DMS114 treated with DMSO at 0.1 percent for 48 hours (cell line): ENCODE data around the gene CBFB.
A peak's percentile ranks its signal among the peaks of the same experiment; 100 is the strongest.
"Not testable (repeated sequence)": the region's sequence is repeated elsewhere in the genome, so short reads cannot be mapped to it uniquely, and the experiment has no call there.

Source experiments
- DNase-seq: peaks from one replicate; lab custom pipeline; 2025; ENCODE audit not compliant: unreplicated experiment; lab: John Stamatoyannopoulos, UW

The CBFB gene

GRCh38 chr16:67028696-67029253 is at the start of gene CBFB:
TSS of gene CBFB (plus strand) at chr16:67029149. CDS start at chr16:67029408, 259 bp downstream.
- DNase-seq = peak; percentile 78

DNA sequence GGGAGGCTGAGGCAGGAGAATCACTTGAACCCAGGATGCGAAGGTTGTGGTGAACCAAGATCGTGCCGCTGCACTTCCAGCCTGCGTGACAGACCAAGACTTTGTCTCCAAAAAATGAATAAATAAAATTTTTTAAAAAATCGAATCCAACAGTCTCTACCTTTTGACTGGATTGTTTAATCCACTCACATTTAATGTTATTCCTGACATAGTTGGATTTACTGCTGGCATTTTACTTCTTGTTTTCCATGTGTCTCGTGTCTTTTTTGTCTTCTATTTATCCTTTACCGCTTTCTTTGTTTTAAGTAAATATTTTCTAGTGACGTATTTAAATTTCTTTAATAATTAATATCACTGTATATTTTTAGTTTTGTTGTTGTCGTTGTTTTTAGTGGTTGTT is 45.9 kb upstream of the CBFB start:
- DNase-seq = no peak

DNA sequence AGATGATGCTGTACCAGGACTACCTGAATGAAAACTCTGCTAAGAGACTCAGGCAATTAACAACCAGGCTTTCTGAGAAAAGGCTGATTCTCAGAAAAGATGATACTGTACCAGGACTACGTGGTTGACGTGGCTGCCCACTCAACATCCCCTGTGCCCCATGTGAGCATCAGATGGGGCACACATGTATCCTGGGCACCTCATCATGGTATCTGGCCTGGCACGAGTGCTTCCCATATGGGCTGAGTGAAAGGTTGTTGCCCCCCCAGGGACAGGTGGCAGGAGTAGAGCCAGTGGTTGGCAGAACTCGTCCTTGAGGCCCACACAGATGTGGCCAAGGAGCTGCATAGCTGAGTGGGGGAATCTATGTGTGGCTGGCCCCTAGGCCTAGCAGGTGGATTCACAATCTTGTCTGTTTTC is 44.0 kb upstream of the CBFB start:
- DNase-seq = no peak

DNA sequence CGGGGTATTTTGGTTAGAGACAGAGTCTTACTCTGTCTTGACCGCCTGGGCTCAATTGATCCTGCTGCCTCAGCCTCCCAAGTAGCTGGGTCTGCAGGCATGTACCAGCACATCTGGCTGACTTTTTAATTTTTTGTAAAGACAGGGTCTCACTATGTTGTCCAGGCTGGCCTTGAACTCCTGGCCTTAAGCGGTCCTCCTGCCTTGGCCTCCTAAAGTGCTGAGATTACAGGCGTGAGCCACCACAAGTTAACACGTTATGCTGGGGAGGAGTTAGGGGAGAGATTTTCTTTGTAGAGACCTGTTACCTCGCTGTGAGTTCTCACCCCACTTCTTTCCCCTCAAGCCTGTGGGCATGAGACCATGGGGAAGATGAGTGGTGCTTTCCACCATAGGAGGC is 42.4 kb upstream of the CBFB start:
- DNase-seq = no peak

DNA sequence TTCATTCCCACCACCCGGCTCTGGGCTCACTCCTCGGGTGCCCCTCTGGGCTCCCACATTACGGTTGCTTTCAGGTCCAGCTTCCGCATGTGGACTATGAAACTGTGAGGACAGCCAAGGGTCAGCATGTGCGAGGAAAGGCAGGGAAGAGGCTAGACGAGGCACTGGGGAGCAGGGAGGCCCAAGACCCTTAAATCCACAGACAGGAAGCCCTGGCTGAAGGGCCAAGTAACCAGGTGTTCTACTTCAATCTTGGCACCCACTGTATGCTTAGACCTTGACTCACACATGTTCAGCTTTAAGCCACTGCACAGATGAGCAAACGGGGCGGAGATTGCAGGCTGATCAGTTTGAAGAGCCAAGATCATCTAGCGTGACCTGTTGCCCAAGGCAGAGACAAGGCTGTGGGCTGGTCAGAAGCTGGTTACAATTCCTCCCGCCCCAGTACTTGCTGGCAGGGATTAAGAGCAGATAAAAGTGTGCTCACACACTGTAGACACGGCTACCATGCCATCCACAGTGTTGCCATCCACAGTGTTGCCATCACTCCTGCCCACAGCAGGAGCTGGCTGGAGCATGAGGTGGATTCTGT is 40.7 kb upstream of the CBFB start, which contains the start of gene CES4A:
TSS of gene CES4A (plus strand) at position 393 of the 592 bp plus-strand sequence. CDS start at position 577, 184 bp downstream.
- DNase-seq = no peak

DNA sequence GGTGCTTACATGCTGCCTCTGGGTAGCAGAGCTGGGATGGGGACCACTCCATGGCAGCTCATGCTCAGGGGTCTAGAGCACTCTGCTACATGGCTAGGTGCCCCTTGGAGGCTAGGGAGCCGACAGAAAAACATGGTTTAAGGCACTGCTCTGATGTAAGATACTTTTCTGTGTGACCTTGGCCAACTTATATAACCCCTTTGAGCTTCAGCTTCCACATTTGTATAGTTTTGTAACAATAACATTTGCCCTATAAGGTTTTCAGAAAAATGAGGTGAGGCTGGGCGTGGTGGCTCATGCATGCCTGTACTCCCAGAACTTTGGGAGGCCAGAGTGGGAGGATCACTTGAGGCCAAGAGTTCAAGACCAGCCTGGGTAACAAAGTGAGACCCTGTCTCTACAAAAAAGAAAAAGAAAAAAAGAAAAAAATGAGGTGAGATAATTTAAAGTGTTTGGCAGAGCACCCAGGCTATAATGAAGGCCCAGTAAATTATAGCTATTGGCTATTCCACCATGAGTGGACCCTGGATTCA is 37.3 kb upstream of the CBFB start:
- no peak for DNase-seq

GRCh38 chr16:66993558-66993957 is 35.4 kb upstream of the CBFB start:
- DNase-seq = not testable (repeated sequence)

- no peak for DNase-seq
Observed at GRCh38 chr16:66996324-66996982, 32.5 kb upstream of the CBFB start.

GRCh38 chr16:66996983-66997358 is 32.0 kb upstream of the CBFB start:
- DNase-seq = no peak

DNA sequence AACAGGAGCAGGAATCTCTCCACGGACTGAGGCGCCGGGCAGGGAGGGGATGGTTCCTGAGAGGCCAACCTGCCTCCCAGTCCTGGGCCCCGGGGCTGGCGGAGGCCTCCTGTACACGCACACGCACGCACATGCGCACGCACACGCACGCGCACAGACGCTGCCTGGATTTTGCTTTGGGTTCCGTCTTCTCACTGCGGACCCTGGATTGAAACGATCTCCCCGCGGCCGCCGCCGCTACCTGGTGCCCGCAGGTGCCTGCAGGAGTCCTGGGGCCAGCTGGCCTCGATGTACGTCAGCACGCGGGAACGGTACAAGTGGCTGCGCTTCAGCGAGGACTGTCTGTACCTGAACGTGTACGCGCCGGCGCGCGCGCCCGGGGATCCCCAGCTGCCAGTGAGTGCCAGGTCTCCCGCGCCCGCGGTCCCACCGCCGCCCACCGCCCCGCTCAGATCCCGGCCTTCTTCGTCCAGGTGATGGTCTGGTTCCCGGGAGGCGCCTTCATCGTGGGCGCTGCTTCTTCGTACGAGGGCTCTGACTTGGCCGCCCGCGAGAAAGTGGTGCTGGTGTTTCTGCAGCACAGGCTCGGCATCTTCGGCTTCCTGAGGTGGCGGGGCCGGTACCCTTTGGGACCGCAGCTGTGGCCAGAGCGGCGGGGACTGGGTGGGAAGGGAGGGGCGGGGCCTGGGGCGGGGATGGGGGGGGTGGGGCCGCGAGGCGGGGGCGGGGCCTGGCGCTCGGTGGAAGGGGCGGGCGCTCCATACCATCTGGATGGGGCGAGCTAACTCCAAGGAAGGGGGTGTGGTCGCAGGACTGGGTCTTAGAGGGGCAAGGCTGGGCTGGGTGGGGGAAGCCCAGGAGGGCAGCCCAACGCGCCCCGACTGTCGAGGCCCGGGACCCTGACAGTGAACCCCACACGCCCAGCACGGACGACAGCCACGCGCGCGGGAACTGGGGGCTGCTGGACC is 28.3 kb upstream of the CBFB start:
- peak; percentile 48 for DNase-seq

DNA sequence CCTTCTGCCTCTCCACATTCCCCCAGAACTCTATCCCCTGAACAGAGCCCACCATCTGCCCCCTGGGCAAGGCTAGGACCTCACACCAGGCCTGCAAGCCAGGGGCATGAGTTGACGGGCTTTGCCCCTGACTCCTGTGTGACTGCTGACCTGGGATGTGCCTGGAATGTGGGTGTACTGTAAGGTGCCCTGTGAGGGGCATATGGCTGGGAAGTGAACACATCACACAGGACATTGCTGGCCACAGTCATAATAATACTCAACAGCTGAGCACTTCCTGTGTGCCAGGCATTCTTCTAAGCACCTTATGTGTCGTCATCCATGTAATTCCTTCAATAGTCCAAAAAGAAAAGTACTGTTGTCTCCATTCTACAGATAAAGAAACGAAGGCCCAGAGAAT is 27.2 kb upstream of the CBFB start:
- DNase-seq = no peak

DNA sequence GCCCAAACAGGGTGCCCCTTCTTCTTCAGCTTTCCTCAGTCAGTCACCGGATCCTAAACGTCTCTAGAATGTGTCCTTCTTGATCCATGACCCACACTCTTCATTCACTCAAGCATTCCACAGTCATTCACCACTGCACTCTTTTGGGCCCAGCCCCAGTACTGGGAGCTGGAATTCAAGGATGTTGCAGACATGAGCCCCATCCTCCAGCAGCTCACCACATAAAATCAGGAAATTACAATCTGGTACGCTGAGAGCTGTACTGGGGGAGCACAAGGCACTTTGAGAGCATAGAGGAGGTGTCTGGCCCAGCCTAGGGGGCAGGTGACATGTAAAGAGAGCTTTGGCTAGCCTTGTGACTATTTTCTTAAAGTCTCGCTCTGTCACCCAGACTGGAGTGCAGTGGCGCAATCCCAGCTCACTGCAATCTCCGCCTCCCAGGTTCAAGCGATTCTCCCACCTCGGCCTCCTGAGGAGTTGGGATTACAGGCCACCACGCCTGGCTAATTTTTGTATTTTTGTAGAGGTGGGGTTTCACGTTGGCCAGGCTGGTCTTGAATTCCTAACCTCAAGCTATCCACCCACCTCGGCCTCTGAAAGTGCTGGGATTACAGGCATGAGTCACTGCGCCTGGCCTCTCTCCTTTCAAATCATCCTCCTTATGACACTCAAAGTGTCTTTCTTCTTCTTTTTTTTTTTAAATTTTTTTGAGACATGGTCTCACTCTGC is 21.9 kb upstream of the CBFB start:
- no peak for DNase-seq

DNA sequence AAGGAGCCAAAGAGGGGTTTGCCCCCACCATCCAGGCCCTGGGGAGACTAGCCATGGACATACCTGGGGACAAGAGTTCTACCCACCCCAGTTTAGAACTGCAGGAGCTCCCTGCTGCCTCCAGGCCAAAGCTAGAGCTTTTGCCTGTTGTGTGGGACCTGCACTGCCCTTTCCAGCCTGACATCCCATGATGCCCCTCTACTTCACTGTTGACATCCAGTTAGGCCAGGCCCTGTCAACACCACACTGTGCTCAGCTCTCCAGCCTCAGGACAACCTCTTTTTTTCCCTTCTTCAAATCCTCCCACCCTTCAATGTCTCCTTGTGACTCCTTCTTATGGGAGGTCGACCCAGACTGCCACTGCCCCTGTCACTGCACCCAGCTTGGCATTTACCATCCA is 19.8 kb upstream of the CBFB start:
- DNase-seq = no peak

DNA sequence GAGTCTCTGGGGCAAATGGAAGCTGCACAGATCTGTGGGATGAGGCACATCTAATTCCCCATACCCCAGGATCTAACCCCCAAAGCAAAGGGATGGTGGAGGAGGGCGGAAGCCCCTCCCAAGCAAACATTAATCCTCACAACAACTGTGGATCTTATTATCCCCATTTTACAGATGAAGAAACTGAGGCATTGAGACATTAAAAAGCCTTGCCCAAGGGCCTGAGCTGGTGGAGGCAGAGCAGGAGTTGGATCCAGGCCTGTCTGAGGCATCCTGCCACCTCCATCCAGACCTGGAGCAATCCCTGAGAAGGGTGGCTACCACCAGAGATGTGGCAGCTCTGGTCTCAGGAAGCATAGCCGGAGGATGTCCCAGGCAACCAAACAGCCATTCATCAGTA is 17.7 kb upstream of the CBFB start:
- DNase-seq = no peak

DNA sequence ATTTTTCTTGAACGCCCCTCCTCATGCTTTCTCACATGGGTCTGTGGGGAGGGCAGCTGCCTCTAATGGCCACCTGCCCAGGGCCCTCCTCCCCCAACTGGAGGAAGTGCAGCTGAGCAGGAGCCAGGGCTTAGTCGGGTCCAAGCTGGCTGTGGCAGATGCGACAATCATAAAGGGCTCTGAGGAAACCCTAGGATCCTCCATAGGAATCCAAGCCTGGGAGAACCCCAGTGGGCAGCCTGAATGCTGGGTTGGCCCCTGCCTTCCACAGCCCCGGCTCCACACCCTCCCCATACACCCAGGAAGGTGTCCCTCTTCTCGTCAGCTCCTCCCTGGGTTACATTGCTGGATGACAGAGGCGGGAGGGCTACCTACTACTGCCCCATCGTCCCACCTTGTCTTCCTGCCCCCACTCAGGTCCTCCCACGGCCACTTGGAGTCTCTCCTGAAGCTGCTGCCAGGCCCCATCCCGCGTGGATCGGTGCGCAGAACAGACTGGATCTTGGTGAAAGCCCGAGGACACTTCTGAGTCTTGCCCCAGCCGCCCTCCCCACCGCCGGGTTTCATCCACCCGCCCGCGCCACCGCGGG is 15.6 kb upstream of the CBFB start:
- DNase-seq = no peak

DNA sequence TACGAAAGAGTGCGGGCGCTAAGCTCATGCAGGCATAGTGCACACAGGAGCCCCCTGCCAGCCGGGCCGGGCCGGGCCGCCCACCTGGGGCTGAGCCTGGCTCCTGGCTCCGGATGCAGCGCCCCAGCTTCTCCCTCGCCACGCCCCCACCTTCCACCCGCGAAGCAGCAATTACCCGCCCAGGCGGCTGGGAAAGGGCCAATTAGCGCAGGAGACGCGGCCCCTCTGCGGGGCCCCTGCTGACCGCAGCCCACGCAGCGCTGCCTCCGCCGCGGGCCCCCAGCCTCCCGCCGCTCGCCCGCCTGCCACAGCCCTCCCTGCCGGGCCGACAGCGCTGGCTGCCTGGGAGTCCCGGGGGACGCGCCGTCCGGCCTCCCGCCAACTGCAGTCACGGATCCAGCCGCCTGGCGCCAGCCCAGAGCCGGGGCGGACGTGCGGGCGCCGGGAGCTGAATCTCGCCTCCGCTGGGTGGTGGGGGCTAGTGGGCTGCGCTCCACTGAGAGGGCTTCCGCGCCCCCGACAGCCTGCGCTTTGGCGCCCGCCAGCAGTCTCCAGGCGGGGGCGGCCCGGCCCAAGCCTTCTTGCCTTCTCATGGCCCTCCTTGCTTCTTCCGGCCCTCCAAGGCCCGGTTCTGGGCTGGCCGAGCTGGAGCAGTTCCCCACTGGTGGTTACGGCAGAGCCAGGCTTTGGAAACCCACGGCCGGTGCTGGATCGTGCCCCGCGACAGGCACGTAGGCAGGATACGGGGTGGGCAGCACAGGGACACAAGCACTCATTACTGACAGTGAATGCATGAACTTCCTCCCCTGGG is 14.9 kb upstream of the CBFB start:
- peak; percentile 47 for DNase-seq

DNA sequence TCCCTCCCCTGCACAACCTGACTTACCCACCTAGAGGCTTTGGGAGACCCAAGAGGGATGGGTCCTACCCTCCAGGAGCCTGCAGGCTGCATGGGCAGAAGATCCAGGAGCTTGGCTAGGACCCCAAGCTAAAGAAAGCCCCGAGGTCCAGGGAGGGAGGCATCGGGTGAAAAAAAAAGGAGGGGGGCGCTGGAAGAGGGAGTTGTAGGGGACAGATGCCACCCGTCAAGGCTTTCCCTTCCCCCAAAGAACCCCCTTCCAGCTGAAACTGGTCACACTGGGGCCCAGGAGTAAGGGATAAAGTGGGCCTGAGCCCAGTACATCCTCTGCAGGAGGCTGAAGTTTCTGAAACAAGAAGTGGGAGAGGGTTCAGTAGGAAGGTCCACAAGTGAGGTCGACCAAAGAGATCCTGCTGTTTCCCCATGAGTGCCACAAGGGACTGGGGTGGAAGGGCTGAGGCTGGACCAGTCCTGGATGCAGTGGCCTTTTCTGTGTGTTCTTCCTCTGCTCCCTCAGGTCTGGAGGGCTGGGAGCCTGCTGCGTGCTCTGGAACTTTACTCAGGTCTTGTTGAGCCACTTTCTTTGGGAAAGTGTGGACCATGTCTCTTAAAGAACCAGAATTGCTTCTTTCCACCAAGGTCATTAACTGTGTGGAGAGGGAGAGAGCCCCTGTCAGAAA is 14.2 kb upstream of the CBFB start:
- no peak for DNase-seq

GRCh38 chr16:67015313-67015731 is 13.6 kb upstream of the CBFB start:
- no peak for DNase-seq

GRCh38 chr16:67016143-67016542 is 12.8 kb upstream of the CBFB start:
- no peak for DNase-seq
